SK-N-SH (cell line): ENCODE measurements around the gene DCLK1. TPM values are rescaled to one million over a fixed set of nuclear protein-coding genes. Genes with fewer than 3 reads are reported as not detected.

Experiments used
- CTCF ChIA-PET: fragments of 300-600, 350-600 bp; formaldehyde crosslinking; extraction: SDS; loops from one replicate; lab custom pipeline; 2021; lab: Yijun Ruan, JAX
- POLR2A ChIA-PET: fragments of 350-600 bp; sonication (Branson Sonifier 250); formaldehyde crosslinking; extraction: SDS; loops from one replicate; lab custom pipeline; 2020; ENCODE audit warnings: antibody characterized with exemption, inconsistent platforms; lab: Yijun Ruan, JAX
- DNase-seq: peaks from one replicate; pipeline ENCODE4 v3.0.0; 2012
- H2AFZ ChIP-seq: fragments of 200-600 bp; sonication (generic); 2 replicates; pipeline ENCODE4 v1.8.1; 2016; ENCODE audit warnings: antibody characterized with exemption, mild to moderate bottlenecking, low read depth
- H3F3A ChIP-seq: fragments of 200-600 bp; sonication (generic); replicated peaks from 2 replicates; pipeline ENCODE3; 2016; ENCODE audit warnings: antibody characterized with exemption, mild to moderate bottlenecking; ENCODE audit not compliant: insufficient read depth
- H3K27ac ChIP-seq, 2 experiments: fragments of 200-500 bp in 1 of 2; fragments of 200-600 bp in 1 of 2; sonication (Bioruptor generic) in 1 of 2; sonication (generic), shearing (Covaris generic) in 1 of 2; 2 replicates each; pipeline versions ENCODE4 v1.5.1 to v1.6.1; 2014 to 2016; ENCODE audit warnings: low read depth in 2 of 2, inconsistent platforms in 1 of 2, low read length in 1 of 2, mild to moderate bottlenecking in 1 of 2, mixed read lengths in 1 of 2
- H3K27me3 ChIP-seq: fragments of 200-600 bp; sonication (generic), shearing (Covaris generic); 2 replicates; pipeline ENCODE4 v1.6.1; 2016; ENCODE audit warnings: mixed run types; ENCODE audit not compliant: insufficient read depth
- H3K36me3 ChIP-seq, 2 experiments: fragments of 200-500 bp in 1 of 2; fragments of 200-600 bp in 1 of 2; sonication (Bioruptor generic) in 1 of 2; sonication (generic) in 1 of 2; replicated peaks in 1 of 2; 2 replicates each; pipeline versions ENCODE3 to v1.5.1; 2014 to 2016; ENCODE audit warnings: low read length in 1 of 2, mild to moderate bottlenecking in 1 of 2; ENCODE audit not compliant: insufficient read depth in 2 of 2, control insufficient read depth in 1 of 2
- H3K4me1 ChIP-seq, 2 experiments: fragments of 200-500 bp in 1 of 2; fragments of 200-600 bp in 1 of 2; sonication (Bioruptor generic) in 1 of 2; sonication (generic), shearing (Covaris generic) in 1 of 2; 2 replicates each; pipeline versions ENCODE4 v1.5.1 to v1.6.1; 2014 to 2016; ENCODE audit warnings: low read depth in 1 of 2, low read length in 1 of 2, mixed run types in 1 of 2; ENCODE audit not compliant: insufficient read depth in 2 of 2, control insufficient read depth in 1 of 2
- H3K4me2 ChIP-seq: fragments of 200-600 bp; sonication (generic), shearing (Covaris generic); 2 replicates; pipeline ENCODE4 v1.6.1; 2017; ENCODE audit warnings: mixed run types
- H3K4me3 ChIP-seq, 2 experiments: fragments of 200-500 bp in 1 of 2; fragments of 200-600 bp in 1 of 2; sonication (Bioruptor generic) in 1 of 2; sonication (generic), shearing (Covaris generic) in 1 of 2; 2 replicates each; pipeline versions ENCODE4 v1.5.1 to v1.8.1; 2014 to 2016; ENCODE audit warnings: low read depth in 2 of 2, inconsistent platforms in 1 of 2, low read length in 1 of 2, mild to moderate bottlenecking in 1 of 2, mixed read lengths in 1 of 2, moderate library complexity in 1 of 2
- H3K79me2 ChIP-seq: fragments of 200-600 bp; sonication (generic); 2 replicates; pipeline ENCODE4 v1.8.1; 2017; ENCODE audit warnings: mild to moderate bottlenecking; ENCODE audit not compliant: insufficient read depth
- H3K9ac ChIP-seq: fragments of 200-600 bp; sonication (generic); 2 replicates; pipeline ENCODE4 v1.6.1; 2017; ENCODE audit warnings: mixed run types
- H3K9me2 ChIP-seq: fragments of 200-600 bp; sonication (generic); 2 replicates; pipeline ENCODE4 v1.6.1; 2017; ENCODE audit warnings: mixed run types
- H3K9me3 ChIP-seq: fragments of 200-600 bp; sonication (generic); 2 replicates; pipeline ENCODE4 v1.6.1; 2017; ENCODE audit warnings: mixed run types, mild to moderate bottlenecking, moderate library complexity
- H4K20me1 ChIP-seq: fragments of 200-600 bp; sonication (generic); 2 replicates; pipeline ENCODE4 v1.6.1; 2017; ENCODE audit warnings: mild to moderate bottlenecking, mixed run types; ENCODE audit not compliant: insufficient read depth
- ELF1 ChIP-seq: IDR thresholded peaks from 2 replicates; pipeline ENCODE4 v1.4.0; 2012
- FOSL2 ChIP-seq: IDR thresholded peaks from 2 replicates; pipeline ENCODE4 v1.4.0; 2012; ENCODE audit warnings: low read depth, mild to moderate bottlenecking, moderate library complexity, borderline replicate concordance
- FOXJ3 ChIP-seq: sonication (generic); formaldehyde crosslinking; IDR thresholded peaks from 2 replicates; pipeline ENCODE4 v1.5.1; 2020; ENCODE audit warnings: mild to moderate bottlenecking, missing genetic modification reagents
- GABPA ChIP-seq: IDR thresholded peaks from 2 replicates; pipeline ENCODE4 v1.4.0; 2012; ENCODE audit warnings: low read depth, mild to moderate bottlenecking
- GATA2 ChIP-seq: sonication (generic); formaldehyde crosslinking; IDR thresholded peaks from 2 replicates; pipeline ENCODE4 v1.5.0; 2020; ENCODE audit warnings: mild to moderate bottlenecking, missing genetic modification reagents
- IRF3 ChIP-seq: fragments of 150-350 bp; IDR thresholded peaks from 2 replicates; pipeline ENCODE4 v1.6.1; 2016; ENCODE audit warnings: mild to moderate bottlenecking, low read depth, low read length
- JUND ChIP-seq: IDR thresholded peaks from 2 replicates; pipeline ENCODE4 v1.4.0; 2012
- MEF2A ChIP-seq: IDR thresholded peaks from 2 replicates; pipeline ENCODE4 v1.4.0; 2012; ENCODE audit warnings: low read depth, borderline replicate concordance
- NRF1 ChIP-seq: IDR thresholded peaks from 2 replicates; pipeline ENCODE4 v1.6.1; 2012; ENCODE audit warnings: low read depth, mild to moderate bottlenecking, low read length
- POLR2AphosphoS5 ChIP-seq: IDR thresholded peaks from 2 replicates; pipeline ENCODE4 v1.6.1; 2012; ENCODE audit warnings: low read depth, low read length
- RCOR1 ChIP-seq: fragments of 150-350 bp; IDR thresholded peaks from 2 replicates; pipeline ENCODE4 v1.6.1; 2017; ENCODE audit warnings: antibody characterized with exemption, low read length
- SMC3 ChIP-seq: IDR thresholded peaks from 2 replicates; pipeline ENCODE4 v1.6.1; 2012; ENCODE audit warnings: low read depth, low read length, improper control_type of control experiment
- USF2 ChIP-seq: fragments of 150-350 bp; IDR thresholded peaks from 2 replicates; pipeline ENCODE4 v1.6.1; 2017; ENCODE audit warnings: antibody characterized with exemption, low read length, low read depth, borderline replicate concordance
- ZBTB33 ChIP-seq: IDR thresholded peaks from 2 replicates; pipeline ENCODE4 v1.4.0; 2012; ENCODE audit warnings: low read depth, borderline replicate concordance
- WGBS: methylation state at CpG from one replicate; pipeline ENCODE4 v1.1.6; 2017; ENCODE audit warnings: low lambda C conversion rate; 5-methylcytosine and 5-hydroxymethylcytosine counted together
- polyA plus RNA-seq, 3 experiments: library from polyadenylated mRNA; depleted of rRNA; stranded (reverse); fragments of >200 nt; gene quantifications; 2 replicates each; pipeline ENCODE4 v1.2.3, GENCODE V29; 2012

DCLK1 gene
- polyA plus RNA-seq, 1 of the 3 experiments (the other 2 are of a cell fraction), result 1.1 TPM

- Histone ChIP-seq H2AFZ (no peak overlapping the region), H3K9me2 (no peaks in the 10 kb centered on the region), H3K4me1 (peaks cover 10 to 17% of the 10 kb centered on the region in 2 experiments; a peak in 3 of 4 replicates), H3K4me3 (no peak overlapping the region), H3K4me2 (no peak overlapping the region), H4K20me1 (no peaks in the 10 kb centered on the region), H3K9me3 (no peaks in the 10 kb centered on the region), H3K36me3 (no peaks in the 10 kb centered on the region), H3F3A (no peaks in the 10 kb centered on the region), H3K27ac (no peak overlapping the region), H3K79me2 (no peaks in the 10 kb centered on the region), H3K9ac (no peak overlapping the region), H3K27me3 (no peaks in the 10 kb centered on the region)
- ChIA-PET POLR2A (no interaction called here), CTCF (interaction anchor here (1.0 to 1.4 kb wide), 3 partner anchors 23 to 70 kb away, joined by 3 read pairs; no protein-coding TSS in a partner anchor)
- DNase-seq, result no peak
- WGBS, result 81% methylated on average over 10 of the region's 10 CpGs
- TF ChIP-seq IRF3 (no peak), SMC3 (no peak), GATA2 (CRISPR knock-in tag) (no peak), POLR2AphosphoS5 (no peak), GABPA (no peak), FOSL2 (no peak), RCOR1 (no peak), JUND (no peak), FOXJ3 (CRISPR knock-in tag) (no peak), NRF1 (no peak), USF2 (no peak), MEF2A (no peak), ZBTB33 (no peak), ELF1 (no peak)
Measured at GRCh38 chr13:35882722-35883497, 248.3 kb downstream of the DCLK1 start.
